Spleen (tissue), 7 donors: ENCODE measurements around the gene POFUT1.

Experiments used
- POLR2A ChIP-seq, 3 donors: fragments of 450-650 bp; IDR thresholded peaks; one replicate each; pipeline ENCODE4 v1.5.1; 2017; ENCODE audit warnings: antibody characterized with exemption in 3 of 3, mild to moderate bottlenecking in 1 of 3
- TF ChIP-seq, protein P1 (sequence below), 11 experiments: fragments of 200-600 bp in 7 of 11; fragments of 450-650 bp in 4 of 11; sonication (generic) in 4 of 11; IDR thresholded peaks in 8 of 11; conservative IDR thresholded peaks in 3 of 11; 1 replicate in 7 of 11; 2 replicates in 4 of 11; pipeline versions ENCODE4 v1.4.0 to v1.8.0; 2016 to 2021; ENCODE audit warnings: antibody characterized with exemption in 11 of 11, inconsistent platforms in 4 of 11, mild to moderate bottlenecking in 1 of 11
- donor health status: DM: no; HTN: no; CAD: no; lungs with moderate emphysema.
- donor health status: DM: no; HTN: no; CAD: no.
- donor health status: DM: no; HTN: no; CAD: no.

DNA sequence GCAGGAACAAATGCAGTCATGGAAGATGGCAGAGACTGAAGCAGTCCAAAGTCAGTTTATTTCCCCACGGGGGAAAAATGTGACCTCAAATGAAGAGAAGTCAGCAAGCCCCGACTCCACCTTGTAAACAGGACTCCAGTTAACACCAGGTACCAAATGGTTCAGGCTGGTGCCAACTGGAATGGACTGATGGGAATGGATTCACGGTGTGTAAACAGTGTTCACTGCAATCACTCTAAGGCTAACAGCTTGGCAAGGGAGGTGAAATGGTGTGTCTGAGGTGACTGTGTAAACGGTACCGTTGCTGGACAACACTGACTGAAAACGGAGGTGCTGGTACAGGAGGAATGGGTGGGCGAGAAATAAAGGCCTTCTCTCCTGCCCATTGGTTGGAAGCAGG lies 12.1 kb upstream of the POFUT1 start:
- TF ChIP-seq, protein P1, sequence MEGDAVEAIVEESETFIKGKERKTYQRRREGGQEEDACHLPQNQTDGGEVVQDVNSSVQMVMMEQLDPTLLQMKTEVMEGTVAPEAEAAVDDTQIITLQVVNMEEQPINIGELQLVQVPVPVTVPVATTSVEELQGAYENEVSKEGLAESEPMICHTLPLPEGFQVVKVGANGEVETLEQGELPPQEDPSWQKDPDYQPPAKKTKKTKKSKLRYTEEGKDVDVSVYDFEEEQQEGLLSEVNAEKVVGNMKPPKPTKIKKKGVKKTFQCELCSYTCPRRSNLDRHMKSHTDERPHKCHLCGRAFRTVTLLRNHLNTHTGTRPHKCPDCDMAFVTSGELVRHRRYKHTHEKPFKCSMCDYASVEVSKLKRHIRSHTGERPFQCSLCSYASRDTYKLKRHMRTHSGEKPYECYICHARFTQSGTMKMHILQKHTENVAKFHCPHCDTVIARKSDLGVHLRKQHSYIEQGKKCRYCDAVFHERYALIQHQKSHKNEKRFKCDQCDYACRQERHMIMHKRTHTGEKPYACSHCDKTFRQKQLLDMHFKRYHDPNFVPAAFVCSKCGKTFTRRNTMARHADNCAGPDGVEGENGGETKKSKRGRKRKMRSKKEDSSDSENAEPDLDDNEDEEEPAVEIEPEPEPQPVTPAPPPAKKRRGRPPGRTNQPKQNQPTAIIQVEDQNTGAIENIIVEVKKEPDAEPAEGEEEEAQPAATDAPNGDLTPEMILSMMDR (IDR thresholded peaks at IDR 0.05 in 8 of 11, conservative IDR thresholded peaks at IDR 0.05 in 3 of 11): no peak
- no peak for TF ChIP-seq POLR2A (IDR thresholded peaks at IDR 0.05)
